Stimulated activated CD4-positive, alpha-beta T cell treated with anti-CD3 and anti-CD28 coated beads, Interleukin-2, amount 100 ng/mL, for 4 hours (primary cell): ENCODE measurements around the gene SH2D1B.

Source experiments
- DNase-seq: peaks from one replicate; pipeline ENCODE4 v3.0.0-alpha.2; 2020; ENCODE audit warnings: low read depth

SH2D1B gene

DNA sequence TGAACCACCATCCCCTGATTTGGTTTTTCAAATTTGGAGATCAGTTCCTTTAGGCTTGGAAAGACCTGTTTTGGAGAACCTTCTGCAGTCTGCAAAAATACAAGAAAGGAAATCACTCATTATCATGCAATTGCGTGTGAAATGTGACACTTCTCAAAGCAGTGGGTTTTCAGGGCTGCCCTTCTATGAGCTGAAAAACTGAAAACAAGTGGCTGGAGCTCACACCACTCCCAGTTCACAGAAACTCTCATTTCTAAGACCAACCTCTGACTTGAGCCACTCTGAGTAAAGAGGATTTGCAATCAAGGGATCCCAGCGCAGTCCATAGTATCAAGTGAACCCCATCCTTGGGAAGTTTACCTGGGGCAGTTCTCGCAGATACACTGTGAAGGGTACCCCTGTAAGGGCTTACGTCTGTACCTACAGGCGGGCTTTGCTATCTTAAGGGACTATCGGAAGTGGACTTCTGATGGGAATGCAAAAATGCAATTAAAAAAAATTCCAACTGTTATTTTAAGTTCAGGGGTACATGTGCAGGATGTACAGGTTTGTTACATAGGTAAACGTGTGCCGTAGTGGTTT, 12.8 kb downstream of the SH2D1B start:
- no peak for DNase-seq

DNA sequence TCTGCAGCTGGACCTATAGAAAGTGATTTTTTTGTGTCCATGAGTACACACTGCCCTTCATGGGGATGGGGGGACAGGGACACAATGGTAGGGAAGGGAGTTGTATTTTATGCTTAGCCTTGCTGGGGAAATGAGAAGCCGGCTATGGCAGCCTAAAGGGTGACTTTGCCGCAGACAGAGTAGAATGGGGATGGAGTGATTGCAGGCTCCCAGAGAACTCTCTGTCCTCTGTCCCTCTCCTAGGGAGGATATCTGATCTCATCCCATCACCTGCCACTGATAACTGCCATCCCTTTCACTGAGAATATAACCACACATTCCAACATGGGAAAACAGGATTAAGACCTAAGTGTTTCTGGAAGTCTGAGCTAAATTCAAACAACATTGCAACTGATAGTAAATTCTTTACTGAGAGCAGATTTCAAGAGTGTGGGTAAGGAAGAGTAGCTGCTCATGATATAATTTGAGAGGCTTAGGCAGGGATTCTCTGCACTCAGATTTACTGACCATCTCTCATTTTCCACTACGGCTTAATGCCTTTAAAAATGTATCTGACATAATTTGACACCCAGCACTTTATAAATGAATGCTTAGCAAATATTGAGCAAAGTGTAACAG, 13.9 kb downstream of the SH2D1B start:
- no peak for DNase-seq

DNA sequence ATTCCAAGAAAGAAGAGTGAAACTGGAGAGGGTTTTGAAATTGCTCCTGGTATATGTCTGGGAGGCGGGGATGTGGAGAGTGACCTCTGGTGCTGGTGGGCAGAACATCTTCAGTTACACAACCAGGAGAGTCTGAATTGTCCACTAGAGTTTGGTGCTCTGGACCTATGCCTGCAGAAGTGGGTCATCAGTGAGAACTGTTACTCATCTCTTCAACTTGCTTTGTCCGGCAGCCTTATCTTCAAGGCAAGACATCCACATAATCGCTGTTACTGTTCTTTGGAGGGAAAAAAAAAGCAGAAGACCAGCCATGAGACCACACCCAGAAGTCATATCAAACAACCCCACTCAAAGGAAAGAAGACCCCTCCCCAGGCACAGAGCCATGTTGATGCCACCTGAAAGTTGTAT, 14.9 kb downstream of the SH2D1B start:
- no peak for DNase-seq

DNA sequence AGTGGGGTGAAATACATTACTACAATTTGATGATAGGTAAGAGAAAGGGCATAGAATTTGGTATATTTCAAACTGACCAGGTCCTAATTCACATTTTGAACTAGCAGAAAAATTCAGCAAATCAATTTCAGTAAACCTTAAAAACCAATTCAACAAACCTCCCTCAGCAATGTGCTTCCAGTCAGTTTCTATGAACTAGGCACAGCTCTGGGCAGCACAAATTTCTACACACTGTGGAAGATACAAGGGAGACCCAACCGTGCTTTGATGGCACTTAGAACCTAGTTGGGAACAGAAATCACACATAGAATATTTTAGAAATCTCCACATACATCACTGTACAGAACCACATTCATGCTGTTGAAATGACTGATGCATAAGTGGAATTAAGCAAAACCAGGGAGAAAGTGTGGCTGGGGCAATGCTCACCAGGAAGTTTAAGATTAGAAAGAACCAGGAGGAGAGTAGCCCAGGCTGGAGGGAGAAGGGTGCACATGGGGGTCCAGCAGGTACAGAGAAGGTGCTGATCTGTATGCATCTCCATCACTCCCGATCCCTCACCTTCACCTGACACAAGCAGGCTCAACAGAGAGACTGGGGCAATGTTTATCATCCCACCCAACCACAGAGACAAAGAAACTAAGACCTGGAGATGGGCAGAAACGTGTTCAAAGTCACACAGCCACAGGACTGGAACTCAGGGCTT, 15.6 kb downstream of the SH2D1B start:
- no peak for DNase-seq

GRCh38 chr1:162391790-162392563, 20.0 kb downstream of the SH2D1B start:
- DNase-seq = no peak

DNA sequence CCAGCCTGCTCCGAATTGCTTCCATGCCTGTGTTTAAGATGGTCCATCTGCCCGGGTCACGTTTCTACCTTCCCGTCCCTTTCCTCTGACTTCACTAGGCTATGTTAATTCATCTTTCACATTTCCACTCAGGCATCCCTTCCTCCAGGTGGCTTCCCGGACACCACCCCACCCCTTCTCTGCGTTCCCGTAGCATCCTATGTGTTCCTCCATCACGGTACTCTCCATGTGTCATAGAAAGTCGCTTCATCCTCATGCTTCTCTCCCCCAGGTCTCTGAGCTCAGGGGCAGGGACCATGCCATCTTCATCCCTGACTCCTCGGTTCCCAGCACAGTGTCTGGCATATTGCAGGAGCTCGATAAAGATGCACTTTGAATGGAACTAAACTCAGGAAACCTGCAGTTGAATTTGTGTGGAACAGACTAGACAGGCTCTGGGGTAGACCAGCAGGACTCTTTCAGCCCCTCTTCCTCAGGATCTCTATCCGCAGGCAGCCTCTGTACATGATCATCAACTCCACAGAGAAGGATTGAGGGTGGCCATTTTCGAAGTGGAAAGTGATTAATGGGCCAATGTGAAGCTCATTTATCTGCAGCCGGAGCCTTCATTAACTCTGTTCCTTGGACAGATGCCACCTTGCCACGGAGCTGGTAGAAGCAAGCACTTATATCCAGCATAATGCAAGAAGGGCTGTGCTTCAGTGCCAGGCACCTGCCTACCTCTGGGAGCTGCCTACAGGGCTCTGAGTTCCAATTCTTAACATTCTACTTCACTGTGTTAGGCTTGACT, 21.3 kb downstream of the SH2D1B start:
- DNase-seq = no peak

GRCh38 chr1:162389971-162390370, 22.0 kb downstream of the SH2D1B start:
- DNase-seq = no peak

GRCh38 chr1:162389021-162389818, 22.7 kb downstream of the SH2D1B start:
- DNase-seq = no peak

DNA sequence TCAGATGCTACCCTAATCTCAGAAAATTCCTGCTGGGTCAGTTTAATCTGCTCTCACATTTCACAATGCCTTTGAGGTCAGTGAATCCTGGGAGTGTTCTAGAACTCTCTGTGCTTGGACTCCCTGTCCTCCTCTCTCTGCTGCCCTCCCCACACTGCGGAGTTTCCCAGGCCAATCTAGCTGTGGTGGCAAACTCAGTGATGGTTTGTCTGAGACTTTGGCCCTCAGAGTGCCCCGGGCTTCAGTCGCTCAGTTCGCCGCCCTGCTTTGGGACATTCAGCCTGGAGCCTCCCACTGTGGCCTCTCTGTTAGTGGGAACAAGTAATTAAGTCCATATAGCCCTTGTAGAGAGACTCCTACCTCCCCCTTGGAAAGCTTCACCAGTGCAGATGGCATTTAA, 23.3 kb downstream of the SH2D1B start:
- no peak for DNase-seq

- DNase-seq = no peak
These were observed 23.8 kb downstream of the SH2D1B start for GRCh38 chr1:162388083-162388594.

- DNase-seq = no peak
These were observed 24.5 kb downstream of the SH2D1B start for GRCh38 chr1:162387226-162388082.

GRCh38 chr1:162386292-162387225, 25.4 kb downstream of the SH2D1B start:
- no peak for DNase-seq

DNA sequence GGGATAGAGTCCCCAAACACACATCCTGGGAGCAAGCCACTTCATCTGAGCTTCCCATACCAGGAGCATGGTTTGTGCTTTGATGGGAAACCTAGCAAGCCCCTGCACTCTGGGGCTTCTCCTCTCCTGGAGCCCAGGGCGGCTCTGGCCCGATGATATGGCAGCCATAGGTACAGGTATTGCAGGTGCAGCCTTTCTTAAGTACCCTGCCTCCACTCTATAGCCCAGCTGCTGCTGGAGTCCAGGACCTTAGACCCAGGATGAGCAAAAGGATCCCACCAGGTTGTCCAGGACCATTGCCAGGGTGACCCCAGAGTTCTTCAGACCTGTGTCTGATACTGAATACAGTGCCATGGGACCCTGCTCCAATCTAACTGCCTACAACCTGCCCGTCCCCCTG, 26.2 kb downstream of the SH2D1B start:
- DNase-seq = no peak

DNA sequence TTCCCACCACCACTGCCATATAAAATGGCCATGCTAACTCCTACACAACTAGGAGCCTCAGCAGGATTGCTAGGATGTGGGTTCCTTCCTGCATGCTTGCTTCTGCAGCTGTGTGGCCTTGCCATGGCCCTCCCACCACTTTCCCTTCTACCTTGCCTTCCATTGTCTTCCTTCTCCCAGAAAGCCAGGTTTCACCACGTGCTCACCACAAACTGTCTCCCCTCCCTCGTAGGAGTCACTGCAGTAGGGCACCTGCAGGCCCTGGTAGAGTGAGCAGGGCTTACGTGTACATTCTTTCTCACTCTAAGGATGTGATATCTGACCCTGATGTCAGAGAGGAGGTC, 26.7 kb downstream of the SH2D1B start:
- DNase-seq = no peak

DNA sequence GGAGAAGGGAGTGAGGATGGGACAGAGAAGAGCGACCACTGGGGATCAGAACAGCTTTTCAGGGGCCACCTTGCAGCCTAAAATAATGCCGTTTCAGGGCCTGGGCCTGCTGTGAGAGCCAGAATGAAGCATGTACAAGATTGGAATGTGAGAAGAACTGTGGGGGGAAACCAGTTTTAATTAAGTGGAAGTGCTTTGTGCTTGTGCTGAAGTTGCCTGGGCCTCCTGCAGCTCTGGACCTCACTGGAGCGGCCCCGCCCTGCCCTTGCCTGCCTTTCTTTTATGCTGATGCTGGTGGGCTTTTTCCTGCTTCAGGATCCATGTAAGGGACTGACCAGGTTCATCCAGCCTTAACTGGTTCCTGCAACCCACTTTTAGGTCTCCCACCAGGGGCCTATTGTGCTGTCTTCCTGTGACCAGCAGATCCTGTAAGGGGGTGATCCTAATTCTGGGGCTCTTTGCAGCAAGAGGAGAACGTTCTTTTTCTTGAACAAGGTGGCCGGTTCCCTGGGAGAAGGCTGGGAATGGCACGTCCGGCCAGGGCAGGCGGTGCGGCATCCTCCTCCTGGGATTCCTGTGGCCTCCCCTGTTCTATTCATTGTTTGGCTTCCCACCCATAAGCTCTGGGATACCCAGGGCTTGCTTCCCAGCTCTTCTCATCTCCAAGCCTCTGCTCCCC, 27.2 kb downstream of the SH2D1B start:
- no peak for DNase-seq

GRCh38 chr1:162384116-162384515, 27.8 kb downstream of the SH2D1B start:
- DNase-seq = no peak

DNA sequence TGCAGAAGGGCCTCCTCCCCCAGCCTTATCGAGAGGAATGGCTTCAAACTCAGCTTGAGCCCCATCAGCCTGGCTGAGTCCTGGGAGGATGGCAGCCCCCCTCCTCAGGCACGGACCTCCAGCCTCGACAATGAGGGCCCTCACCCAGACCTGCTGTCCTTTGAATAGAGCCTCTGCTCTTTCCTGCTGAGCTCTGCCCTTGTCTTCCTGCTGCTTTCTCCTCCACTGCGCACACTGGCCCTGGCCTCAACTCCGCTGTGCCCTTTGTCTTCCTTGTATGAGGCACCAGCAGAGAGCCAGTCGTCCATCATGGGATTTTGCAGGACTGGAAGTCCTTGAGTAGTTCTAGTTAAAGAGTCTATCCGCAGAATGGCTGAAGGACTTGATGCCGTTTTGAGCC, 28.4 kb downstream of the SH2D1B start:
- DNase-seq = no peak

DNA sequence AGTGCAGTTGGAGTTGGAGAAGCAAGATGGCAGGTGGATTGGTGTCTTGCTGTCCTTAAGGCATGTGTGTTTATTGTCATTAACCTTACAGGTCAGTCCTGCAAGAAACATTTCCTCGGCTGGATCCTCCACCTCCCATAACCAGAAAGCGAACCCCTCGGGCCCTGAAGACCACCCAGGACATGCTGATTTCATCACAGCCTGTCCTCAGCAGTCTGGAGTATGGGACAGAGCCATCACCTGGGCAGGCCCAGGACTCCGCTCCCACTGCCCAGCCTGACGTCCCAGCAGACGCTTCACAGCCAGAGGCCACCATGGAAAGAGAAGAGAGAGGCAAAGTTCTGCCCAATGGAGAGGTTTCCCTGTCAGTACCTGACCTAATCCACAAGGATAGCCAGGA, 28.8 kb downstream of the SH2D1B start:
- DNase-seq = no peak
